Fibroblast of the aortic adventitia (primary cell): ENCODE measurements around the gene GPR155. TPM values are rescaled to one million over a fixed set of nuclear protein-coding genes. Genes with fewer than 3 reads are reported as not detected.
A peak's percentile ranks its signal among the peaks of the same experiment; 100 is the strongest.
"Not testable (repeated sequence)": the region's sequence is repeated elsewhere in the genome, so short reads cannot be mapped to it uniquely, and the experiment has no call there.

Experiments used
- DNase-seq: peaks from one replicate; pipeline ENCODE4 v3.0.0-alpha.2; 2010; ENCODE audit warnings: low read depth
- H3K4me3 ChIP-seq: 2 replicates; pipeline ENCODE4 v1.5.1; 2011; ENCODE audit warnings: low read depth, mild to moderate bottlenecking, control low read depth, low read length, moderate library complexity
- total RNA-seq: library from RNA; depleted of rRNA; stranded (reverse); fragments of >200 nt; gene quantifications from 2 replicates; pipeline ENCODE4 v1.2.3, GENCODE V29; 2012; ENCODE audit warnings: low replicate concordance
- TF ChIP-seq, protein P1 (sequence below): IDR thresholded peaks from 2 replicates; pipeline ENCODE4 v1.5.1; 2011; ENCODE audit warnings: mild to moderate bottlenecking, low read length, control low read depth, inconsistent platforms; ENCODE audit not compliant: insufficient read depth

Gene GPR155
- total RNA-seq, 1 donor, result 2.2 TPM

DNA sequence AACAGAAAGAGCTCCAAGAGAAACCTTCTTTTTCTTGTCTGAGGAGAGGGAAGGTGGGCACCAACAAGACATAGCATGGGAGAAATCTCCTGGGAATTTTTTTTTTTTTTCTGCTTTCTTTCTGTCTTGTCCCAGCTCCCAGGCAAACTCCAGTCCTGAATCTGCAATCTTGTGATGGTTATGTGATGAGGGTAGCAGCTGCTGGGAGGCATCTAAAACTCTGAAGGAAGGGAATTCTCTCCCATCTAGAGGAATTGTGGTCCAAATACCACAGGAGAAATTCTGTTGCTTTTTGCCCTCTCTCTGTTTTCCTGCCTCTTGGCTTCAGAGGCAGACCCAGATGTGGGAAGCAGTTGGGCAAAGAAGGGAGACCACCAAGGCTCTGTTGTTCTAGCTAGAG is 74.6 kb downstream of the GPR155 start:
- H3K4me3 ChIP-seq, result no peak overlapping the region
- TF ChIP-seq, protein P1, sequence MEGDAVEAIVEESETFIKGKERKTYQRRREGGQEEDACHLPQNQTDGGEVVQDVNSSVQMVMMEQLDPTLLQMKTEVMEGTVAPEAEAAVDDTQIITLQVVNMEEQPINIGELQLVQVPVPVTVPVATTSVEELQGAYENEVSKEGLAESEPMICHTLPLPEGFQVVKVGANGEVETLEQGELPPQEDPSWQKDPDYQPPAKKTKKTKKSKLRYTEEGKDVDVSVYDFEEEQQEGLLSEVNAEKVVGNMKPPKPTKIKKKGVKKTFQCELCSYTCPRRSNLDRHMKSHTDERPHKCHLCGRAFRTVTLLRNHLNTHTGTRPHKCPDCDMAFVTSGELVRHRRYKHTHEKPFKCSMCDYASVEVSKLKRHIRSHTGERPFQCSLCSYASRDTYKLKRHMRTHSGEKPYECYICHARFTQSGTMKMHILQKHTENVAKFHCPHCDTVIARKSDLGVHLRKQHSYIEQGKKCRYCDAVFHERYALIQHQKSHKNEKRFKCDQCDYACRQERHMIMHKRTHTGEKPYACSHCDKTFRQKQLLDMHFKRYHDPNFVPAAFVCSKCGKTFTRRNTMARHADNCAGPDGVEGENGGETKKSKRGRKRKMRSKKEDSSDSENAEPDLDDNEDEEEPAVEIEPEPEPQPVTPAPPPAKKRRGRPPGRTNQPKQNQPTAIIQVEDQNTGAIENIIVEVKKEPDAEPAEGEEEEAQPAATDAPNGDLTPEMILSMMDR, result no peak
- no peak for DNase-seq

GRCh38 chr2:174410039-174410438 is 76.8 kb downstream of the GPR155 start:
- H3K4me3 ChIP-seq, DNase-seq: not testable (repeated sequence)

GRCh38 chr2:174403628-174404027 is 83.2 kb downstream of the GPR155 start:
- H3K4me3 ChIP-seq, result no peak overlapping the region
- DNase-seq, result no peak
- TF ChIP-seq, protein P1, result no peak

- no peak overlapping the region for H3K4me3 ChIP-seq
- DNase-seq, result no peak
- TF ChIP-seq, protein P1, result no peak
These were observed 86.0 kb downstream of the GPR155 start for GRCh38 chr2:174400853-174401252.

DNA sequence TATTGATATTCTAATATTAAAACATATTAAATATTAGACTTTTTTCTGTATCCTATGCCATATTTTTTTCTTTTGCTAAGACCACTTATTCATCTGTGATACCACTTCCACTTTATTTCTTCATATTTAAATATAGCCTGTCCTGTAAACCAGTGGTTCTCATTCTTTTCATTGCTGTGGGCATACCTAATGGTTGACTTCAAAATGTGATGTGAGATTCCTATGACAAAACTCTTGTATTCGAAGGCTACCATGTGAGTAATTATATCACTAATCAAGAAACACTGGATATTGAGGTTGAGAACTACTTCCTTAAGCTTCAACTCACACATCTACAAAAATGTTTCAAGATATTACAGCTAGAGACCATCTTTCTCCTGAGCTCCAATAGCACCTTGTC is 87.7 kb downstream of the GPR155 start:
- H3K4me3 ChIP-seq, result no peak overlapping the region
- no peak for DNase-seq
- TF ChIP-seq, protein P1, result no peak

DNA sequence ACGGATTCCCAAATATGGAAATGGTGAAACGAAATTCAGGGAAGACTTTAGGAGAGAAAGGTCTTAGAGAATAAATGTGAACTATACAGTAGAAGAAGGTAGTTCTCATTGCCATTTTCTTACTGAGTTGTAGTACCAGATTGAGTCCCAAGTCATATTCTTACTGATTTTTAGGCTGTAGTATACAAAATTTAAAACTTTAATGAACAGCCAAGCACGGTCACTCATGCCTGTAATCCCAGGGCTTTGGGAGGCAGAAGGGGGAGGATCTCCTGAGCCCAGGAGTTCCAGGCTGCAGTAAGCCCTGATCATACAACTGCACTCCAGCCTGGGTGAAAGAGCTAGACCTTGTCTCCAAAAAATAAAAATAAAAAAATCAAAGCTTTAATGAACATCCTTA is 89.1 kb downstream of the GPR155 start:
- no peak for DNase-seq
- TF ChIP-seq, protein P1, result no peak
- no peak overlapping the region for H3K4me3 ChIP-seq

GRCh38 chr2:174395969-174396630 is 90.7 kb downstream of the GPR155 start:
- H3K4me3 ChIP-seq, result peak overlapping the region; percentile 81
- TF ChIP-seq, protein P1, result no peak
- peak; percentile 17 for DNase-seq
